Stimulated activated CD8-positive, alpha-beta memory T cell treated with anti-CD3 and anti-CD28 coated beads, Interleukin-15, amount 100 ng/mL, for 24 hours (primary cell): ENCODE data around the gene FMOD.
A peak's percentile ranks its signal among the peaks of the same experiment; 100 is the strongest.
"Not testable (repeated sequence)": the region's sequence is repeated elsewhere in the genome, so short reads cannot be mapped to it uniquely, and the experiment has no call there.

Source experiments
- DNase-seq: peaks from one replicate; pipeline ENCODE4 v3.0.0-alpha.2; 2020; ENCODE audit warnings: low read depth

Gene FMOD

DNA sequence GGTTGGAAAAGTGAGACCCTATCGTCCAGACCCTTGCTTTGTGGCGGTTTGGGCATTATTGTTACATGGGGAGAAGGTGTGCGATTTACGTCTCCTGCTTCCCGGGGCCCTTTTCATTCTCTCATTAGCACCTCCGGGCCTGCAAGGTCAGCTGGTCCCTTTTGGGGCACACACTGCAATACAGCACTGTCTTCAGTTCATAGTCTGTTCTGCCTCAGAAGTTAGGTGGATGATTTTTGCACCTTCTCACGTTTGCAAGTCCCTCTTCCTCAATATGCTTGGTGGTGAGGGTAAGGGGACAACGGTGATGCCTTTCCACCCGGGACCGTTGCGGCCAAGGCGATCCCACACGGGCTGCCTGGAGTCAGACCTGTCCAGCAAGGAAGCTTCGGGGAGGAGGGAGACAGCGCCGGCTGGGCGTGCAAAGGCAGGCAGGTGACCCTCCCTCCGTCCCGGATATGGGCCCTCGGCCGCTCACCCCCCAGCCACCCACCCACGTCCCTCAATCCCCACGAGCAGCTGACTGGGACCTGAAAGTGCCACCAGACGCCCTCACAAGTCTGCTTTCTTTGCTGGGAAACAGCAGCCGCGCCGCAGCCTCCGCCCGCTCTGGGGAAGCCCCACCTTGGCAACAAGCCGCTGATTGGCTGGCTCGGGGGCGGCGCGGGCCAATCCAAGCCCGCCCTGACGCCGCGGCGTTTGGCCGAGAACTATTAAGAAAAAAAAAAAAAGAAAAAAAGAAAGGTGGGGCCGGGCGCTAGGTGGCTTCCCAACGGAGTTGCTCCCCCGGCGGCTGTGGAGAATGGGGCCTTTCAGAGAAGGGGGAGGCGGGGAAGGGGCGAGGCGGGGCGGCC, 23.9 kb downstream of the FMOD start:
- DNase-seq, result peak; percentile 87

DNA sequence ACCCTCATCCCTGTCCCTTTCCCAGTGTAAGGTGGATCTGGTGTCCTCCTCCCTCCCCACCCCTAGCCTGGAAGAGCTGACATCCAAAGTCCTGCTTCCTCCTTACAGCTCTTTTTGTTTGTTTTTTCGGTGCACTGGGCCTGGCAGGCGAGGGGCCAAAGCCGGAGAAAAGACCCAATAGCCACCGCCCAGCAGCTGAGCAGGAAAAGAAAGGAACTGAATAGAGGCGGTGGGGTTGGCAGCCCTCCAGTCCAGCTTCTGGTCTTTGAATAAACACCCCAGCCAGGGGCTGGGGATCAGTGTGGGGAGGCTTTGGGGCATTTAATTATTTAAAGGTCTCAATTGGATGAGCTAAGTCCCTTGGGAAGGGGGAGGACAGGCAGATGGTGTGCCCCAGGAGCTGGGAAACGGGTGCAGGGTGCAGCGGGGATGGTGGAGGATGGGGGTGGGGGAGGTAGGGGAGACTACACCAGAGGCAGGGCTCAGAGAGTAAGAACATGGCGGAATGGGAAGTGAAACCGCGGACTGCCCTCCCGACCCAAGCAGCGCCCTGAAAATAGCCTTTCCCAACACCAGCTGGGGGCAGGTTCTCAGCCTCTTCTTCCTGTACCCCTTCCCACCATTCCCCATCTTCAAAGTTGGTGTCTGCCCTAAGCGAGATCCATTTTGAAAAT, 25.4 kb downstream of the FMOD start:
- DNase-seq, result no peak

GRCh38 chr1:203325026-203325417, 25.9 kb downstream of the FMOD start:
- no peak for DNase-seq

DNA sequence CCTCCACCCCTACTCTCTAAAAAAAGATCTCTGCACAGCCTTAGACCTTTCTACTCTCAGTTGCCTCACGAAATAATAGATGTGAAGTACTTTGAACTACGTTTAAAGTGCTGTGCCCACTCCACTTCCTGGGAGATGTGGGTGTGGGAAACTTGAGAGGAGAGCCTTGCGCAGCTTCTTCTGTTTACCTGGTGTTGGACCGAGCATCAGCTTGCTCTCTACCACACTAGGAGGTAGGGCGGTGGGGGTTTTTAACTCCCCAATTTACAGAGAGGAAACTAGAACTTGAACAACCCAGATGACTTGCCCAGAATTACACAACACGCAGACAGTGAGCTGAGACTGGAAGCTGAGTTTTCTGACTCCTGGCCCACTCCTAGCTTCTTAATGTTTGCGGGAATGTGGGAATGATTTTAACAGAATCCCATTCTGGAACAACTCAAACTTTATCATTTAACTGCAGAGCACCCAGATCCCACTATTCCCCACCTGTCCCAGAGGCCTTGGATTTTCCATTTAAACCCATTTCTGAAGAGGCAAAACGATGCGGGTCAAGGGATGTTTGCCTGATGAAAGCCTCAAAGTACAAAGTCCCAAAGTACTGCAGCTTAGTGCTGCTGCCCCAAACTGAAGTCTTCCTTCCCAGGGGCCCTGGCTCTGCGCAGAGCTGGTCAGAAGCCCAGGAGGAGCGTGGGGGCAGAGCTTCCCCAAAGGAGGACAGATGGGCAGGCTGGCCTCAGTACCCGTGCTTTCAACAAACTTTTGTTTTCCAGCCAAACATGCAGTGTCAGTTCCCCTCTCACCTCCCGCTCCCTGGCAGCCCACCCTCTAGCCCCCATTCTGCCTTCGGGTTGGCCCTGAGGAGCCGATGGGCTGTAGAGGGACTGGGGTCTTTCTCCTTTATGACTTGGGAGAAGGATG, 26.6 kb downstream of the FMOD start:
- no peak for DNase-seq

- no peak for DNase-seq
Measured at GRCh38 chr1:203323587-203323986, 27.3 kb downstream of the FMOD start.

DNA sequence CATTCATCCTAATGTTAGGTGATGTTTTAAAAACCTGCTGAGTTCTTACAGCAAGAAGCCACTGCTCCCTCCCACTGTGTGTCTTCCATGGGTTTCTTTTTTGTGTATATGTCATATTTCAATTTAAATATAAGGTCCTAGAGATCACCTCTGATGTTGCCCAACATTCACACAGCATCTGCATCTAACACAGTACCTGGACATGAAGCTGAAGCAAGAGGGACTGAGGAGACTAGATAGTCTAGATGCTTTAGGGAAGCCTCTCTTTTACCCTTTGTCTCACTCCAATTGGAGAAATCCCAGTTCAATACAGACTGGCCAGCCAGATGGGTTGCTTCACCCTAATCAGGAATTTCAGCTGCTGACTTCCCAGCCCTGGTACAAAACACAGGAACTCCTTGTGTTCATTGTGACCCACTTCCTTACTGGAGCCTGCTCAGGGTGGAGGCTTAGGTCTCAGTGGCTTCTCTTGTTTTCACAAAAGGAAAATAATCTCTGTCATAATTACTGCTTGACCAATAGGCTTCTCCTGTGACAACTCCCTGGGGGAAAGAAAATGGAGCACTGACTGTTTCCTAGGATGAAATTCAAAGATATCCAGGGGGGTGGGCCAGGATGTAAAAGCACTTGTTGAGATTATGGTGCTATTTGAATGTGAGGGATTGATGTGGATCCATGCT, 28.3 kb downstream of the FMOD start:
- no peak for DNase-seq

DNA sequence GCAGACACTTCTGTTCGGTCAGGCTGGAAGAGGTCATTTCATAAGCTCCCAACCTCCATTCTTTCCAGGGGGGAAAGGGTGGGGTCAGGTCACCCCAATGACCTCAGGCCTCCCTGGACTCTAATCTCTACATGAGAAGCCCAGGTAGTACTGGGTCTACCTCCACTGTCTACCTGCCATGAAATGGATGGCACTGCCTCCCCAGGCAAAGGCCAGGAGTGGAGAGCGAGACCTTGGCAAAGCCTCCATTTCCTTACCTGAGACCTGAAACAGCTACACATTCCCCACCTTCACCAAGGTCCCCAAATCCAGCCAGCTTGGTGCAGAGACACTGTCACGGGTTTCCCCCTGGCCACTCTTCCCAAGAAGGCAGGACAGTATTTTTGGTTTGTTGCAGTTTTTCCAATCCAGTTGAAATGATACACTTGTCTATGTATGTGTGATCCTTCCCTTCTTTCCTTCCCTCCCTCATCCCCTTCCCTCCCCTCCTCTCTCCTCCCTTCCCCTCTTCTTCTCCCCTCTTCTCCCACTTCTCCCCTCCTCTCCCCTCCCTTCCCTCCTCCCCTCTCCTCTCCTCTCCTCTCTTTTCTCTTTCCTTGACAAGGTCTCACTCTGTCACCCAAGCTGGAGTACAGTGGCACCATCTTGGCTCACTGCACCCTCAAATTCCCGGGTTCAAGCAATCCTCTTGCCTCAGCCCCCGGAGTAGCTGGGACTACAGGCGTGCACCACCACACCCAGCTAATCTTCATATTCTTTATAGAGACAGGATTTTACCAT, 29.5 kb downstream of the FMOD start:
- DNase-seq, result no peak

DNA sequence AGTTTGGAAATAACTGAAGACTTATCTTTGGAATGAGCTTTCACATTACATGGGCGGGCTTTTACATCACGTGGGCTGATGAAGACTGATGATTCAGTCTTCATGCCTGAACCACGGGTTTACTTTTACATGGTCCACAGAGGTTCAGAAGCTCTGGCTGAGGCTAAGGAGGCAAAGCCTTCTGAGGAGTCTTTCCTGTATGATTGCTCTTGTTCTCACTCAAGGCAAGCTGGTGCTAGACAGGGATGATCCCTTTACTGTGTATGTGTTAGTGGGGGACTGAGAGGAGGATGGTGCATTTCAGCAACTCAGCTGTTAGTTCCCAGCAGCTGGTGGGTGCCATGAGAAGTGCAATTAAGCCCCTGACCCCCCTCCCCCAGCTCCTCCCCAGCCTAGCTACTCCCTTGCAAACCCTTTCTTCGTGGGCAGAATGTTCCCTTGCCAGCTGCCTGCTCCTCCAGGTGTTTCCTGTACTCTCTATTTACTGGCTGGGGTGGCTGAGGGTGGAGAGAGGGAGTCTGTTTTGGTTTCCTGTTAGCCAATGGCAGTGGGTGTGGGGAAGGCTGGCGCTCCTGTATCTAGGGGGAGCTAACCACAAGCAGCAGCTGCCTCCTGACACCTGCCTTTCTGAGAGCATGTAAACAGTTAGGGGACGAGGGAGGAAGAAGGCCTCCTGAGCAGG, 30.2 kb downstream of the FMOD start:
- DNase-seq, result no peak

DNA sequence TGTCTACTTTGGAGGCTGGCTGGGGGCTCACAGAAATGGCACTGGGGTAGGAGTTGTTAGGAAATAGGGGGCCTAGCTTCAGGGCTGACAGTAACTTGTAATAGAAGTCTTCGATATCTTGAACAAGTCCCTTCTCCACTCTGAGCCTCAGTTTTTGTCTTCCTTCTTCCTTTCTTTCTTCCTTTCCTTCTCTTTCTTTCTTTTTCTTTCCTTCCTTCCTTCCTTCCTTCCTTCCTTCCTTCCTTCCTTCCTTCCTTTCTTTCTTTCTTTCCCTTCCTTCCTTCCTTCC, 32.7 kb downstream of the FMOD start:
- DNase-seq, result no peak

DNA sequence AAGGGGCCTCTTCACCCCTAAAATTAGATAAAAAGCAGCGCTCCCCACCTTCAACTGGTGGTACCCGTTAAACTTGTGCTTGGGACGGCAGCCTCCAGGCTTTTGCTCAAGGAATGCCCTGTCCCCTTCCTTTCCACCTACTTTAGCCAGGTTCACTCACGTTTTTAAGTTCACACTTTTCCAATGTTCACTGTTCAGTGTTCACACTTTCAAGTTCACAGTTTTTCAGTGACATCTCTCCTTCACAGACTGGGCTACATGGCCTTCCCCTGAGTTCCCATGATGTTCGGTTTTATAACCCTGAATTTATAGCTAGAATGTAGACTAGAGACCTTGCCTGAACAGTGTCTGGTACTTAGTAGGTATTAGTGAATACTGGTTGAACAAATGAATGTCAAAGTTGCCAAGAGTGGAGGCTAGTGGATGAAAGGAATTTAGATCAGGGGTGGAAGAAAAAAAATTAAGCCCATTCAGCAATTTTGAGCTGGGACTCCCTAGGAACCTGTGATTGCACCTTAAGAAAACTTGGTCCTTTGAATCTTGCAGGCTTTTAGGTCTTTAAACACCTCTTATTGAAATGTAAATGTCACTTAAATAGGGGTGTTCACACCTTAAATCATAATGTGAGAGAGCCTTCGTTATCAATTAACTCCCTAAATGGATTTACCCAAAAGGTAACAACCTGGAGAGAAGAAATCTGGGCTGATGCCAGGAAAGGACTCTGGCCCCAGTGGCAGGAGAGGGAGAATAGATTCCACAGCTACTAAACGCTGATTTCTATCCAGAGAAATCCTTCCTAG, 33.3 kb downstream of the FMOD start:
- no peak for DNase-seq

DNA sequence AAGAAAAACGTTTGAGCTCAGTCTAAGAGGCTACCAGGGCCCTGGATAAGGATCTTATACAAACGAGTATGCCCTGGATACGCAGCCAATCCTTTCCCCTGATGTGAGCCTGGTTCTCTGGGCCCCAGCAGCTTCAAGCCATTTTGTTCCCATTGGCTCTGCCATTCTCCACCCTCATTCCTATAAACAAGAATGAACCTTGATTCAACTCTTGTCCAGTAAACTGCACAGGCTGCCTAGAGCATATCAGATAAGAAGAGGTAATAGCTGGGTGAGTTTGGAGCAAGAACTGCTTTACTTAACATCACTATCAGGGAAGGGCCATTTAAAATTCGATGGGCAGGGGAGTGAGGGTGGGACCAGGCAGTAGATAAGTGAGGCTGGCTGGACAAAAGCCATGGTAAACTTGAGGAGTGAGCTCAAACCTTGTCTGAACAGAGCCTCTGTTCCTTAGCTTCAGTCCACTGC, 34.3 kb downstream of the FMOD start:
- DNase-seq, result no peak

DNA sequence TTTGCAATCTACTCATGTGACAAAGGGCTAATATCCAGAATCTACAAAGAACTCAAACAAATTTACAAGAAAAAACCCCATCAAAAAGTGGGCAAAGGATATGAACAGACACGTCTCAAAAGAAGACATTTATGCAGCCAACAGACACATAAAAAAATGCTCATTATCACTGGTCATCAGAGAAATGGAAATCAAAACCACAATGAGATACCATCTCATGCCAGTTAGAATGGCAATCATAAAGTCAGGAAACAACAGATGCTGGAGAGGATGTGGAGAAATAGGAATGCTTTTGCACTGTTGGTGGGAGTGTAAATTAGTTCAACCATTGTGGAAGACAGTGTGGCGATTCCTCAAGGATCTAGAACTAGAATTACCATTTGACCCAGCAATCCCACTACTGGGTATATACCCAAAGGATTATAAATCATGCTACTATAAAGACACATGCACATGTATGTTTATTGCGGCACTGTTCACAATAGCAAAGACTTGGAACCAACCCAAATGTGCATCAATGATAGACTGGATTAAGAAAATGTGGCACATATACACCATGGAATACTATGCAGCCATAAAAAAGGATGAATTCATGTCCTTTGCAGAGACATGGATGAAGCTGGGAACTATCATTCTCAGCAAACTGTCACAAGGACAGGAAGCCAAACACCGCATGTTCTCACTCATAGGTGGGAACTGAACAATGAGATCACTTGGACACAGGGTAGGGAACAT, 36.7 kb downstream of the FMOD start:
- DNase-seq, result not testable (repeated sequence)

GRCh38 chr1:203311368-203312301, 39.3 kb downstream of the FMOD start:
- no peak for DNase-seq

- no peak for DNase-seq
Measured at GRCh38 chr1:203308923-203309331, 42.0 kb downstream of the FMOD start.

GRCh38 chr1:203308328-203308922, 42.5 kb downstream of the FMOD start:
- no peak for DNase-seq

DNA sequence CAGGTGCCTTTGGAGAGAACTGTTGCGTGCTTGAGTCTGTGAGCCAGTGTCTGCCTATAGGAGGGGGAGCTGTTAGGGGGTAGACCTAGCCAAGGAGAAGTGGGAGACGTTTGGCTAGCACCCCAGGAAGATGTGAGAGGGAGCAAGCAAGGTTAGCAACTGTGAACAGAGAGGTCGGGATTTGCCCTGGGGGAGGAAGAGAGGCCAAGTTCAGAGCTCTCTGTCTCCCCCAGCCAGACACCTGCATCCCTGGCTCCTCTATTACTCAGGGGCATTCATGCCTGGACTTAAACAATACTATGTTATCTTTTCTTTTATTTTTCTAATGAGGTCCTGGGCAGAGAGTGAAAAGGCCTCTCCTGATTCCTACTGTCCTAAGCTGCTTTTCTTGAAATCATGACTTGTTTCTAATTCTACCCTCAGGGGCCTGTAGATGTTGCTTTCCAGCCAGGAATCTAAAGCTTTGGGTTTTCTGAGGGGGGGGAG, 43.2 kb downstream of the FMOD start:
- no peak for DNase-seq

DNA sequence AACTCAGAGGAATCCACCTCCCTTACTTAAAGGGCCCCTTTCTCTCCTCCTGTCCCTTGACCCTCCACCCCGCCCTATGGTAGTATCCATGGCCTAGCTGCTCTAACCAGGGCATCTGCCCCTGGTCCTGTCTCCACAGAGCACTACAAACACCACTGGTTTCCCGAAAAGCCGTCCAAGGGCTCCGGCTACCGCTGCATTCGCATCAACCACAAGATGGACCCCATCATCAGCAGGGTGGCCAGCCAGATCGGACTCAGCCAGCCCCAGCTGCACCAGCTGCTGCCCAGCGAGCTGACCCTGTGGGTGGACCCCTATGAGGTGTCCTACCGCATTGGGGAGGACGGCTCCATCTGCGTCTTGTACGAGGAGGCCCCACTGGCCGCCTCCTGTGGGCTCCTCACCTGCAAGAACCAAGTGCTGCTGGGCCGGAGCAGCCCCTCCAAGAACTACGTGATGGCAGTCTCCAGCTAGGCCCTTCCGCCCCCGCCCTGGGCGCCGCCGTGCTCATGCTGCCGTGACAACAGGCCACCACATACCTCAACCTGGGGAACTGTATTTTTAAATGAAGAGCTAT, 43.9 kb downstream of the FMOD start:
- no peak for DNase-seq
